WTC11 (cell line): ENCODE data around the gene PPIH. TPM values are rescaled to one million over a fixed set of nuclear protein-coding genes. Genes with fewer than 3 reads are reported as not detected.

Experiments used
- EMX1 ChIP-seq: fragments of 250-450 bp; sonication (Bioruptor Pico); IDR thresholded peaks from 2 replicates; pipeline ENCODE4 v1.8.0; 2021; ENCODE audit warnings: mild to moderate bottlenecking
- FOXJ3 ChIP-seq: sonication (generic); formaldehyde crosslinking; IDR thresholded peaks from 2 replicates; pipeline ENCODE4 v1.9.0; 2021; ENCODE audit warnings: missing genetic modification reagents, mild to moderate bottlenecking, borderline replicate concordance
- GABPB1 ChIP-seq: sonication (generic); formaldehyde crosslinking; IDR thresholded peaks from 2 replicates; pipeline ENCODE4 v1.8.1; 2023; ENCODE audit warnings: mild to moderate bottlenecking, missing genetic modification reagents
- HMGA2 ChIP-seq: fragments of 250-450 bp; sonication (Bioruptor Pico); IDR thresholded peaks from 2 replicates; pipeline ENCODE4 v1.4.0; 2021; ENCODE audit warnings: mild to moderate bottlenecking, moderate library complexity
- IRF1 ChIP-seq: sonication (generic); formaldehyde crosslinking; IDR thresholded peaks from 2 replicates; pipeline ENCODE4 v1.8.0; 2023; ENCODE audit warnings: missing genetic modification reagents
- MXD4 ChIP-seq: fragments of 250-450 bp; sonication (Bioruptor Pico); IDR thresholded peaks from 2 replicates; pipeline ENCODE4 v1.8.0; 2021; ENCODE audit warnings: mild to moderate bottlenecking, moderate library complexity, borderline replicate concordance
- NR2C2 ChIP-seq: sonication (generic); formaldehyde crosslinking; IDR thresholded peaks from 2 replicates; pipeline ENCODE4 v1.8.0; 2022; ENCODE audit warnings: mild to moderate bottlenecking, missing genetic modification reagents
- SMAD3 ChIP-seq: sonication (generic); formaldehyde crosslinking; IDR thresholded peaks from 2 replicates; pipeline ENCODE4 v1.8.0; 2022; ENCODE audit warnings: missing genetic modification reagents, mild to moderate bottlenecking, borderline replicate concordance
- STAT6 ChIP-seq: sonication (generic); formaldehyde crosslinking; conservative IDR thresholded peaks from 2 replicates; pipeline ENCODE4 v1.8.1; 2023; ENCODE audit warnings: mild to moderate bottlenecking, low read depth, missing genetic modification reagents, moderate library complexity
- ZNF416 ChIP-seq: fragments of 250-450 bp; sonication (Bioruptor Pico); IDR thresholded peaks from 2 replicates; pipeline ENCODE4 v1.9.0; 2021; ENCODE audit warnings: mild to moderate bottlenecking, inconsistent platforms
- ZNF512 ChIP-seq: sonication (generic); formaldehyde crosslinking; IDR thresholded peaks from 2 replicates; pipeline ENCODE4 v1.8.1; 2022; ENCODE audit warnings: missing genetic modification reagents, borderline replicate concordance
- total RNA-seq: library from RNA; stranded (reverse); gene quantifications from 3 replicates; pipeline ENCODE4 v1.2.3, GENCODE V29; 2021
- TF ChIP-seq, protein P1 (sequence below): sonication (generic); formaldehyde crosslinking; IDR thresholded peaks from 2 replicates; pipeline ENCODE4 v1.8.1; 2023; ENCODE audit warnings: mild to moderate bottlenecking, missing genetic modification reagents, borderline replicate concordance
- TF ChIP-seq, protein P2 (sequence below): sonication (generic); formaldehyde crosslinking; IDR thresholded peaks from 2 replicates; pipeline ENCODE4 v1.8.0; 2022; ENCODE audit warnings: mild to moderate bottlenecking, missing genetic modification reagents
- TF ChIP-seq, protein P3 (sequence below): sonication (generic); formaldehyde crosslinking; IDR thresholded peaks from 2 replicates; pipeline ENCODE4 v1.8.0; 2023; ENCODE audit warnings: missing genetic modification reagents, mild to moderate bottlenecking, borderline replicate concordance
- TF ChIP-seq, protein P4 (sequence below): sonication (generic); formaldehyde crosslinking; IDR thresholded peaks from 2 replicates; pipeline ENCODE4 v1.8.1; 2022; ENCODE audit warnings: mild to moderate bottlenecking, missing genetic modification reagents, moderate library complexity, borderline replicate concordance
- TF ChIP-seq, protein P5 (sequence below): fragments of 250-450 bp; sonication (Bioruptor Pico); IDR thresholded peaks from 2 replicates; pipeline ENCODE4 v1.8.0; 2021; ENCODE audit warnings: mild to moderate bottlenecking
- TF ChIP-seq, protein P6 (sequence below): sonication (generic); formaldehyde crosslinking; IDR thresholded peaks from 2 replicates; pipeline ENCODE4 v1.8.1; 2023; ENCODE audit warnings: mild to moderate bottlenecking, missing genetic modification reagents

The PPIH gene
- total RNA-seq, 1 experiment from 2014 or later, result 69.3 TPM

DNA sequence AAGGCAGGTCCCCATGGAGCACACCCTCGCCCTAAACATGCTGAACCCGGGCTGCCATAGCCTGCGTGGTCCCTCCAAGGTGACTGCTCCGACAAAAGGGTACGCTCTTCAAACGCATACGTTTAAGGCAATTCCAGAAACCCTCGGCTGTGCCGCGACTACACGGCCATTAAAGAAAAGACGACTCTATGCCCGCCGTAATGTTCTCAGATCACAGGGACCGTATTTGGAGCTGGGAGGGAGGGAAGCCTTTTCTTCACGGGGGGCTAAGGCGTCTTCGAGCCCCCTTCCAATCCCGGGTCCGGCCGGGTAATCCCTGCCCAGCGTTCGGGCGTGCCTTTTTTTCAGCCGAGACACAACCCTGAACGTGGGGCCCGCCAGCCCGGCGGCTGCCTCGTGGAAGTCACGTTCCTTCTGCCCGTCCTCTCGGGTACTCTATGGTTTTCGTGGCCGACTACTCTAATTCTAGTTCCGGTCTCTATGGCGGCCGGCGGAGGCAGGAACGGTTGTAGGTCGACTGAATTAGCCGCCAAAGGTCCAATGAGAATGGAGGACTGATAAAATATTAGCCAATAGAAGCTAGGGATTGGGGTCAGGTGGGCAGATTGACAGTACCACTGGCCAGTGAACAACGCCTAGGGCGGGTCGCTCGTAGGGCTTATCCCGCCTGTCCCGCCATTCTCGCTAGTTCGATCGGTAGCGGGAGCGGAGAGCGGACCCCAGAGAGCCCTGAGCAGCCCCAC is 23.7 kb downstream of the PPIH start, which contains the start of gene YBX1 (continued):
- TF ChIP-seq, protein P1, sequence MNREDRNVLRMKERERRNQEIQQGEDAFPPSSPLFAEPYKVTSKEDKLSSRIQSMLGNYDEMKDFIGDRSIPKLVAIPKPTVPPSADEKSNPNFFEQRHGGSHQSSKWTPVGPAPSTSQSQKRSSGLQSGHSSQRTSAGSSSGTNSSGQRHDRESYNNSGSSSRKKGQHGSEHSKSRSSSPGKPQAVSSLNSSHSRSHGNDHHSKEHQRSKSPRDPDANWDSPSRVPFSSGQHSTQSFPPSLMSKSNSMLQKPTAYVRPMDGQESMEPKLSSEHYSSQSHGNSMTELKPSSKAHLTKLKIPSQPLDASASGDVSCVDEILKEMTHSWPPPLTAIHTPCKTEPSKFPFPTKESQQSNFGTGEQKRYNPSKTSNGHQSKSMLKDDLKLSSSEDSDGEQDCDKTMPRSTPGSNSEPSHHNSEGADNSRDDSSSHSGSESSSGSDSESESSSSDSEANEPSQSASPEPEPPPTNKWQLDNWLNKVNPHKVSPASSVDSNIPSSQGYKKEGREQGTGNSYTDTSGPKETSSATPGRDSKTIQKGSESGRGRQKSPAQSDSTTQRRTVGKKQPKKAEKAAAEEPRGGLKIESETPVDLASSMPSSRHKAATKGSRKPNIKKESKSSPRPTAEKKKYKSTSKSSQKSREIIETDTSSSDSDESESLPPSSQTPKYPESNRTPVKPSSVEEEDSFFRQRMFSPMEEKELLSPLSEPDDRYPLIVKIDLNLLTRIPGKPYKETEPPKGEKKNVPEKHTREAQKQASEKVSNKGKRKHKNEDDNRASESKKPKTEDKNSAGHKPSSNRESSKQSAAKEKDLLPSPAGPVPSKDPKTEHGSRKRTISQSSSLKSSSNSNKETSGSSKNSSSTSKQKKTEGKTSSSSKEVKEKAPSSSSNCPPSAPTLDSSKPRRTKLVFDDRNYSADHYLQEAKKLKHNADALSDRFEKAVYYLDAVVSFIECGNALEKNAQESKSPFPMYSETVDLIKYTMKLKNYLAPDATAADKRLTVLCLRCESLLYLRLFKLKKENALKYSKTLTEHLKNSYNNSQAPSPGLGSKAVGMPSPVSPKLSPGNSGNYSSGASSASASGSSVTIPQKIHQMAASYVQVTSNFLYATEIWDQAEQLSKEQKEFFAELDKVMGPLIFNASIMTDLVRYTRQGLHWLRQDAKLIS, result no peak
- TF ChIP-seq HMGA2 (CRISPR knock-in tag), result no peak
- TF ChIP-seq, protein P2, sequence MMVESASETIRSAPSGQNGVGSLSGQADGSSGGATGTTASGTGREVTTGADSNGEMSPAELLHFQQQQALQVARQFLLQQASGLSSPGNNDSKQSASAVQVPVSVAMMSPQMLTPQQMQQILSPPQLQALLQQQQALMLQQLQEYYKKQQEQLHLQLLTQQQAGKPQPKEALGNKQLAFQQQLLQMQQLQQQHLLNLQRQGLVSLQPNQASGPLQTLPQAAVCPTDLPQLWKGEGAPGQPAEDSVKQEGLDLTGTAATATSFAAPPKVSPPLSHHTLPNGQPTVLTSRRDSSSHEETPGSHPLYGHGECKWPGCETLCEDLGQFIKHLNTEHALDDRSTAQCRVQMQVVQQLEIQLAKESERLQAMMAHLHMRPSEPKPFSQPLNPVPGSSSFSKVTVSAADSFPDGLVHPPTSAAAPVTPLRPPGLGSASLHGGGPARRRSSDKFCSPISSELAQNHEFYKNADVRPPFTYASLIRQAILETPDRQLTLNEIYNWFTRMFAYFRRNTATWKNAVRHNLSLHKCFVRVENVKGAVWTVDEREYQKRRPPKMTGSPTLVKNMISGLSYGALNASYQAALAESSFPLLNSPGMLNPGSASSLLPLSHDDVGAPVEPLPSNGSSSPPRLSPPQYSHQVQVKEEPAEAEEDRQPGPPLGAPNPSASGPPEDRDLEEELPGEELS (CRISPR knock-in tag), result no peak
- no peak for TF ChIP-seq ZNF512 (CRISPR knock-in tag)
- TF ChIP-seq, protein P3, sequence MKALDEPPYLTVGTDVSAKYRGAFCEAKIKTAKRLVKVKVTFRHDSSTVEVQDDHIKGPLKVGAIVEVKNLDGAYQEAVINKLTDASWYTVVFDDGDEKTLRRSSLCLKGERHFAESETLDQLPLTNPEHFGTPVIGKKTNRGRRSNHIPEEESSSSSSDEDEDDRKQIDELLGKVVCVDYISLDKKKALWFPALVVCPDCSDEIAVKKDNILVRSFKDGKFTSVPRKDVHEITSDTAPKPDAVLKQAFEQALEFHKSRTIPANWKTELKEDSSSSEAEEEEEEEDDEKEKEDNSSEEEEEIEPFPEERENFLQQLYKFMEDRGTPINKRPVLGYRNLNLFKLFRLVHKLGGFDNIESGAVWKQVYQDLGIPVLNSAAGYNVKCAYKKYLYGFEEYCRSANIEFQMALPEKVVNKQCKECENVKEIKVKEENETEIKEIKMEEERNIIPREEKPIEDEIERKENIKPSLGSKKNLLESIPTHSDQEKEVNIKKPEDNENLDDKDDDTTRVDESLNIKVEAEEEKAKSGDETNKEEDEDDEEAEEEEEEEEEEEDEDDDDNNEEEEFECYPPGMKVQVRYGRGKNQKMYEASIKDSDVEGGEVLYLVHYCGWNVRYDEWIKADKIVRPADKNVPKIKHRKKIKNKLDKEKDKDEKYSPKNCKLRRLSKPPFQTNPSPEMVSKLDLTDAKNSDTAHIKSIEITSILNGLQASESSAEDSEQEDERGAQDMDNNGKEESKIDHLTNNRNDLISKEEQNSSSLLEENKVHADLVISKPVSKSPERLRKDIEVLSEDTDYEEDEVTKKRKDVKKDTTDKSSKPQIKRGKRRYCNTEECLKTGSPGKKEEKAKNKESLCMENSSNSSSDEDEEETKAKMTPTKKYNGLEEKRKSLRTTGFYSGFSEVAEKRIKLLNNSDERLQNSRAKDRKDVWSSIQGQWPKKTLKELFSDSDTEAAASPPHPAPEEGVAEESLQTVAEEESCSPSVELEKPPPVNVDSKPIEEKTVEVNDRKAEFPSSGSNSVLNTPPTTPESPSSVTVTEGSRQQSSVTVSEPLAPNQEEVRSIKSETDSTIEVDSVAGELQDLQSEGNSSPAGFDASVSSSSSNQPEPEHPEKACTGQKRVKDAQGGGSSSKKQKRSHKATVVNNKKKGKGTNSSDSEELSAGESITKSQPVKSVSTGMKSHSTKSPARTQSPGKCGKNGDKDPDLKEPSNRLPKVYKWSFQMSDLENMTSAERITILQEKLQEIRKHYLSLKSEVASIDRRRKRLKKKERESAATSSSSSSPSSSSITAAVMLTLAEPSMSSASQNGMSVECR (CRISPR knock-in tag), result peak; percentile 43; the same call in 1 of the 2 replicates
- no peak for TF ChIP-seq ZNF416 (CRISPR knock-in tag)
- TF ChIP-seq NR2C2 (CRISPR knock-in tag), result no peak
- TF ChIP-seq SMAD3 (CRISPR knock-in tag), result no peak
- TF ChIP-seq MXD4 (CRISPR knock-in tag), result no peak
- no peak for TF ChIP-seq STAT6
- TF ChIP-seq, protein P4, sequence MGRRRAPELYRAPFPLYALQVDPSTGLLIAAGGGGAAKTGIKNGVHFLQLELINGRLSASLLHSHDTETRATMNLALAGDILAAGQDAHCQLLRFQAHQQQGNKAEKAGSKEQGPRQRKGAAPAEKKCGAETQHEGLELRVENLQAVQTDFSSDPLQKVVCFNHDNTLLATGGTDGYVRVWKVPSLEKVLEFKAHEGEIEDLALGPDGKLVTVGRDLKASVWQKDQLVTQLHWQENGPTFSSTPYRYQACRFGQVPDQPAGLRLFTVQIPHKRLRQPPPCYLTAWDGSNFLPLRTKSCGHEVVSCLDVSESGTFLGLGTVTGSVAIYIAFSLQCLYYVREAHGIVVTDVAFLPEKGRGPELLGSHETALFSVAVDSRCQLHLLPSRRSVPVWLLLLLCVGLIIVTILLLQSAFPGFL (CRISPR knock-in tag), result no peak
- TF ChIP-seq IRF1 (CRISPR knock-in tag), result no peak
- no peak for TF ChIP-seq FOXJ3
- peak; percentile 32; the same call in 1 of the 2 replicates for TF ChIP-seq GABPB1 (CRISPR knock-in tag)
- TF ChIP-seq EMX1, result no peak
- TF ChIP-seq, protein P5, sequence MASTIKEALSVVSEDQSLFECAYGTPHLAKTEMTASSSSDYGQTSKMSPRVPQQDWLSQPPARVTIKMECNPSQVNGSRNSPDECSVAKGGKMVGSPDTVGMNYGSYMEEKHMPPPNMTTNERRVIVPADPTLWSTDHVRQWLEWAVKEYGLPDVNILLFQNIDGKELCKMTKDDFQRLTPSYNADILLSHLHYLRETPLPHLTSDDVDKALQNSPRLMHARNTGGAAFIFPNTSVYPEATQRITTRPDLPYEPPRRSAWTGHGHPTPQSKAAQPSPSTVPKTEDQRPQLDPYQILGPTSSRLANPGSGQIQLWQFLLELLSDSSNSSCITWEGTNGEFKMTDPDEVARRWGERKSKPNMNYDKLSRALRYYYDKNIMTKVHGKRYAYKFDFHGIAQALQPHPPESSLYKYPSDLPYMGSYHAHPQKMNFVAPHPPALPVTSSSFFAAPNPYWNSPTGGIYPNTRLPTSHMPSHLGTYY (CRISPR knock-in tag), result 0 out of 2 replicates have a peak, but pooled peaks have one; percentile 8
- TF ChIP-seq, protein P6, sequence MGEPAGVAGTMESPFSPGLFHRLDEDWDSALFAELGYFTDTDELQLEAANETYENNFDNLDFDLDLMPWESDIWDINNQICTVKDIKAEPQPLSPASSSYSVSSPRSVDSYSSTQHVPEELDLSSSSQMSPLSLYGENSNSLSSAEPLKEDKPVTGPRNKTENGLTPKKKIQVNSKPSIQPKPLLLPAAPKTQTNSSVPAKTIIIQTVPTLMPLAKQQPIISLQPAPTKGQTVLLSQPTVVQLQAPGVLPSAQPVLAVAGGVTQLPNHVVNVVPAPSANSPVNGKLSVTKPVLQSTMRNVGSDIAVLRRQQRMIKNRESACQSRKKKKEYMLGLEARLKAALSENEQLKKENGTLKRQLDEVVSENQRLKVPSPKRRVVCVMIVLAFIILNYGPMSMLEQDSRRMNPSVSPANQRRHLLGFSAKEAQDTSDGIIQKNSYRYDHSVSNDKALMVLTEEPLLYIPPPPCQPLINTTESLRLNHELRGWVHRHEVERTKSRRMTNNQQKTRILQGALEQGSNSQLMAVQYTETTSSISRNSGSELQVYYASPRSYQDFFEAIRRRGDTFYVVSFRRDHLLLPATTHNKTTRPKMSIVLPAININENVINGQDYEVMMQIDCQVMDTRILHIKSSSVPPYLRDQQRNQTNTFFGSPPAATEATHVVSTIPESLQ (CRISPR knock-in tag), result no peak
